Thoracic aorta endothelial cell (primary cell): ENCODE results near the gene PC. TPM values are rescaled to one million over a fixed set of nuclear protein-coding genes. Genes with fewer than 3 reads are reported as not detected.

ENCODE experiments used
- small RNA-seq: library from RNA; depleted of rRNA; stranded (forward); fragments of <200 nt; gene quantifications from one replicate; pipeline ENCODE3, GENCODE V24; 2012
- total RNA-seq: library from RNA; depleted of rRNA; stranded (reverse); fragments of >200 nt; gene quantifications from 2 replicates; pipeline ENCODE4 v1.2.3, GENCODE V29; 2012

The PC gene, protein sequence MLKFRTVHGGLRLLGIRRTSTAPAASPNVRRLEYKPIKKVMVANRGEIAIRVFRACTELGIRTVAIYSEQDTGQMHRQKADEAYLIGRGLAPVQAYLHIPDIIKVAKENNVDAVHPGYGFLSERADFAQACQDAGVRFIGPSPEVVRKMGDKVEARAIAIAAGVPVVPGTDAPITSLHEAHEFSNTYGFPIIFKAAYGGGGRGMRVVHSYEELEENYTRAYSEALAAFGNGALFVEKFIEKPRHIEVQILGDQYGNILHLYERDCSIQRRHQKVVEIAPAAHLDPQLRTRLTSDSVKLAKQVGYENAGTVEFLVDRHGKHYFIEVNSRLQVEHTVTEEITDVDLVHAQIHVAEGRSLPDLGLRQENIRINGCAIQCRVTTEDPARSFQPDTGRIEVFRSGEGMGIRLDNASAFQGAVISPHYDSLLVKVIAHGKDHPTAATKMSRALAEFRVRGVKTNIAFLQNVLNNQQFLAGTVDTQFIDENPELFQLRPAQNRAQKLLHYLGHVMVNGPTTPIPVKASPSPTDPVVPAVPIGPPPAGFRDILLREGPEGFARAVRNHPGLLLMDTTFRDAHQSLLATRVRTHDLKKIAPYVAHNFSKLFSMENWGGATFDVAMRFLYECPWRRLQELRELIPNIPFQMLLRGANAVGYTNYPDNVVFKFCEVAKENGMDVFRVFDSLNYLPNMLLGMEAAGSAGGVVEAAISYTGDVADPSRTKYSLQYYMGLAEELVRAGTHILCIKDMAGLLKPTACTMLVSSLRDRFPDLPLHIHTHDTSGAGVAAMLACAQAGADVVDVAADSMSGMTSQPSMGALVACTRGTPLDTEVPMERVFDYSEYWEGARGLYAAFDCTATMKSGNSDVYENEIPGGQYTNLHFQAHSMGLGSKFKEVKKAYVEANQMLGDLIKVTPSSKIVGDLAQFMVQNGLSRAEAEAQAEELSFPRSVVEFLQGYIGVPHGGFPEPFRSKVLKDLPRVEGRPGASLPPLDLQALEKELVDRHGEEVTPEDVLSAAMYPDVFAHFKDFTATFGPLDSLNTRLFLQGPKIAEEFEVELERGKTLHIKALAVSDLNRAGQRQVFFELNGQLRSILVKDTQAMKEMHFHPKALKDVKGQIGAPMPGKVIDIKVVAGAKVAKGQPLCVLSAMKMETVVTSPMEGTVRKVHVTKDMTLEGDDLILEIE
- 8.9 and 9.2 TPM in 2 replicates for total RNA-seq

GRCh38 chr11:66958232-66958955, at the start of gene PC:
Gene PC, minus strand, starts transcription at chr11:66958383. Its CDS starts 86,224 bp downstream, at chr11:66872159.

GRCh38 chr11:66974724-66975404, 16.7 kb upstream of the PC start, which contains the start of gene C11orf86:
Gene C11orf86, plus strand, starts transcription at chr11:66975304. Its CDS starts 59 bp downstream, at chr11:66975363.

DNA sequence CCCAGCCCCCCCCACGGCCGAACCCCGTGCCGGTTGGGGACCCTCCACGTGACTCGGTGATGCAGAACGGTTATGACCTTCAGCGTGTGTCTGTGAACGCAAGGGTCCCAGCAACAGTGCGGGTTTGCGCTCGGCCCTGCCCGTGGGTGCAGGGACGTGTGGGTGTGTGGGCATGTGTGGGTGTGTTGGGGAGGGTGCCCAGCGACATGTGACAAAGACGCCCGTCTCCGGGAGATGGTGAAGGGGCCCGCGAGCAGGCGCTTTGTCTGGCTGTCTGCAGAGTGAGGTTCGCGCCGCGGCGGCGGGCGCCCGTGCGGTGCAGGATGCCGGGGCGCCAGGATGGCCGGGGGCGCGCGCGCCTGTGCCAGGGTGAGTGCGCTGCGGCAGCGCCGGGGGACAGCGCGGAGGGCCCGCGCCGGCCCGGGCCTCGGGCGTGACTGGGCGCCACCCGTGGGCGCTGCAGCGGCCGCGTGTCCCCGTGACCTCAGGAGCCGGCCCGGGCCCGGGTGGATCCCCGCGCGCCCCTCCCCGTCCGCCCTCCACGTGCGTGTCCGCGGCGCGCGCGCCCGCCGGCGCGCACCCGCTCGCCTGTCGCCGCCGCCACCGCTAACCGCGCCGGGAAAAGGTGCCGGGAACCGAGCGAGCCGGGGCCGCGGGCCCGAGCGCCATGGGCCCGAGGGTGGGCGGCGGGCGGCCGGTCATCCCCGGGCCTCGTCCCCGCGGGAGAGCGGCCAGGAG, 101.5 kb downstream of the PC start, which contains the start of gene LRFN4:
LRFN4 (plus strand) TSS at position 569 of the 738 bp plus-strand sequence. CDS start 681 bp downstream, outside the sequence.

DNA sequence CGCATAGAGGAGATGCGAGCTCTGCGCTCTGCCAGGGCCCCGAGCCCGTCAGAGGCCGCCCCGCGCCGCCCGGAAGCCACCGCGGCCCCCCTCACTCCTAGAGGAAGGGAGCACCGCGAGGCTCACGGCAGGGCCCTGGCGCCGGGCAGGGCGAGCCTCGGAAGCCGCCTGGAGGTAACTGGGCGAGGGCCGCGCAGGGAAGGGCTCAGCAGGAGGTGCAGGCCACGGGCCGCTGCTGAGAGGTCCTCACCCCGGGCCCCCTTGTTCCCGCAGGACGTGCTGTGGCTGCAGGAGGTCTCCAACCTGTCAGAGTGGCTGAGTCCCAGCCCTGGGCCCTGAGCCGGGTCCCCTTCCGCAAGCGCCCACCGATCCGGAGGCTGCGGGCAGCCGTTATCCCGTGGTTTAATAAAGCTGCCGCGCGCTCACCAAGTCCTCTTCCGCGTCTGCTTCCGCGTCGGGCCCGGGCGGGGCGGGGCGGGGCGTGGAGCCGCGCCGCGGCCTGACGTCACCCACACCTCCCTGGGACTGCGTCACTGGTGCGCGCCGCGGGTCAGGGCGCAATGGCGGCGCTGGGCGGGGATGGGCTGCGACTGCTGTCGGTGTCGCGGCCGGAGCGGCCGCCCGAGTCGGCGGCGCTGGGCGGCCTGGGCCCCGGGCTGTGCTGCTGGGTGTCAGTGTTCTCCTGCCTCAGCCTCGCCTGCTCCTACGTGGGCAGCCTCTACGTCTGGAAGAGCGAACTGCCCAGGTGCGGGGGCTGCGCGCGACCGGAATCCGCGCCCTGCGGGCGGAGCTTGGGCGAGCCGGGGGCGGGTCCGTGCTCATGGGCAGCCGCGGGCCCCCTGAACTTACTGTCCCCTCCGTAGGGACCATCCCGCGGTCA, 115.0 kb downstream of the PC start, which contains the start of gene RCE1:
RCE1 (plus strand) TSS at position 546 of the 880 bp plus-strand sequence; CDS start at position 561, 15 bp downstream.

Small RNAs within 50 kb of the gene (small RNA-seq; reads per million reads assigned to genes)
- 1.5 reads per million, percentile 36 among the genes with 10 or more reads in this experiment for gene MIR3163
- not detected for gene RNU7-23P

Other genes starting within 250 kb of the PC start
- 37.2 and 40.0 TPM in 2 replicates for gene SPTBN2, start 229.2 kb downstream of the PC start, total RNA-seq
- gene RCE1, start 114.9 kb downstream of the PC start, total RNA-seq = 13.3 and 14.0 TPM in 2 replicates
- 14.9 and 24.2 TPM in 2 replicates for gene LRFN4, start 101.3 kb downstream of the PC start, total RNA-seq
- gene C11orf86, start 16.9 kb upstream of the PC start, total RNA-seq = not detected in 2 replicates
- not detected in 2 replicates for gene SYT12, start 64.8 kb upstream of the PC start, total RNA-seq
- gene RHOD, start 98.5 kb upstream of the PC start, total RNA-seq = 5.2 and 6.8 TPM in 2 replicates
- 68.1 and 68.8 TPM in 2 replicates for gene KDM2A, start 160.9 kb upstream of the PC start, total RNA-seq